ENCODE measurements around the gene TFEB. TPM values are rescaled to one million over a fixed set of nuclear protein-coding genes. Genes with fewer than 3 reads are reported as not detected.
A peak's percentile ranks its signal among the peaks of the same experiment; 100 is the strongest.

Gene TFEB
- total and polyA plus RNA-seq, 8 donors, result 7.6 to 37.0 (median 9.8) TPM

DNA sequence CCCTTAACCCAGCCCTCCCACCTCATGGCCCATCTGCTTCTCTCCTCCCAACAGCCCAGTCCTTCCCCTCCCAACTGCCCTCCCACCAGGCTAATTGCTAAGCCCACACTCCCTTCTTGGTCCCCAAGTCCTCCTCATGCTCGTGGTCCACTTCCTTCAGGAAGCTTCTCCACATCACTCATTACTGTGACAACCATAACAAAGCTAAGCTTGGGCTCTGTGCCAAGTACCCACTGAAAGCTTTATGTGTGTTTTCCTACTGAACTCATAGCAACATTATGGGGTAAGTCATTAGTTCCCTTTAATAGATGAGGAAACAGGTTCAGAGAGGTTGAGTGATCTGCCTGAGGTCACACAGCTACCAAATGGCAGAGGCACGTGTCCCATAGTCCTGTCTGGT, 28.1 kb upstream of the TFEB start:
- no peaks in the 10 kb centered on the region for H3K27me3 ChIP-seq
- TF ChIP-seq, protein P1, sequence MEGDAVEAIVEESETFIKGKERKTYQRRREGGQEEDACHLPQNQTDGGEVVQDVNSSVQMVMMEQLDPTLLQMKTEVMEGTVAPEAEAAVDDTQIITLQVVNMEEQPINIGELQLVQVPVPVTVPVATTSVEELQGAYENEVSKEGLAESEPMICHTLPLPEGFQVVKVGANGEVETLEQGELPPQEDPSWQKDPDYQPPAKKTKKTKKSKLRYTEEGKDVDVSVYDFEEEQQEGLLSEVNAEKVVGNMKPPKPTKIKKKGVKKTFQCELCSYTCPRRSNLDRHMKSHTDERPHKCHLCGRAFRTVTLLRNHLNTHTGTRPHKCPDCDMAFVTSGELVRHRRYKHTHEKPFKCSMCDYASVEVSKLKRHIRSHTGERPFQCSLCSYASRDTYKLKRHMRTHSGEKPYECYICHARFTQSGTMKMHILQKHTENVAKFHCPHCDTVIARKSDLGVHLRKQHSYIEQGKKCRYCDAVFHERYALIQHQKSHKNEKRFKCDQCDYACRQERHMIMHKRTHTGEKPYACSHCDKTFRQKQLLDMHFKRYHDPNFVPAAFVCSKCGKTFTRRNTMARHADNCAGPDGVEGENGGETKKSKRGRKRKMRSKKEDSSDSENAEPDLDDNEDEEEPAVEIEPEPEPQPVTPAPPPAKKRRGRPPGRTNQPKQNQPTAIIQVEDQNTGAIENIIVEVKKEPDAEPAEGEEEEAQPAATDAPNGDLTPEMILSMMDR (IDR thresholded peaks at IDR 0.05), result no peak
- H3K27ac ChIP-seq, result no peak overlapping the region
- H3K4me1 ChIP-seq, result peaks cover 4 to 6% of the 10 kb centered on the region in 2 donors
- H3K9me3 ChIP-seq, result no peaks in the 10 kb centered on the region
- DNase-seq (peak in 1 of 4 donors; percentile 38), ATAC-seq (no peak)
- no peak overlapping the region for H3K4me3 ChIP-seq
- H3K36me3 ChIP-seq, result no peaks in the 10 kb centered on the region
- intact Hi-C loops (cut with DNase I), result no loop called here

- Histone ChIP-seq H3K4me1 (no peaks in the 10 kb centered on the region), H3K36me3 (no peaks in the 10 kb centered on the region), H3K27me3 (no peaks in the 10 kb centered on the region), H3K9me3 (no peaks in the 10 kb centered on the region), H3K27ac (no peak overlapping the region), H3K4me3 (no peak overlapping the region)
- no peak for ATAC-seq
- TF ChIP-seq, protein P1 (IDR thresholded peaks at IDR 0.05), result no peak
- no peak for DNase-seq
- intact Hi-C loops (cut with DNase I), result no loop called here
Measured at GRCh38 chr6:41759905-41760579, 24.6 kb upstream of the TFEB start.

GRCh38 chr6:41759106-41759904, 23.9 kb upstream of the TFEB start:
- Histone ChIP-seq H3K36me3 (no peaks in the 10 kb centered on the region), H3K27me3 (no peaks in the 10 kb centered on the region), H3K27ac (no peak overlapping the region), H3K4me1 (no peaks in the 10 kb centered on the region), H3K4me3 (no peak overlapping the region), H3K9me3 (no peaks in the 10 kb centered on the region)
- ATAC-seq, result no peak
- TF ChIP-seq, protein P1 (IDR thresholded peaks at IDR 0.05), result no peak
- no peak for DNase-seq
- intact Hi-C loops (cut with DNase I), result no loop called here

- ATAC-seq (no peak), DNase-seq (no peak)
- TF ChIP-seq, protein P1 (IDR thresholded peaks at IDR 0.05), result no peak
- Histone ChIP-seq H3K36me3 (no peaks in the 10 kb centered on the region), H3K27ac (no peak overlapping the region), H3K4me3 (no peak overlapping the region), H3K9me3 (no peaks in the 10 kb centered on the region), H3K4me1 (no peaks in the 10 kb centered on the region), H3K27me3 (no peaks in the 10 kb centered on the region)
- intact Hi-C loops (cut with DNase I), result no loop called here
Measured at GRCh38 chr6:41758641-41759035, 23.2 kb upstream of the TFEB start.

- H3K9me3 ChIP-seq, result no peaks in the 10 kb centered on the region
Measured at GRCh38 chr6:41757931-41758640, 22.7 kb upstream of the TFEB start.

More at GRCh38 chr6:41757931-41758640, 22.7 kb upstream of the TFEB start:
- TF ChIP-seq, protein P1 (IDR thresholded peaks at IDR 0.05), result no peak
- Histone ChIP-seq H3K4me3 (no peak overlapping the region), H3K27ac (no peak overlapping the region), H3K27me3 (no peaks in the 10 kb centered on the region), H3K36me3 (no peaks in the 10 kb centered on the region), H3K4me1 (no peaks in the 10 kb centered on the region)
- ATAC-seq (peak; percentile 45), DNase-seq (no peak)
- intact Hi-C loops (cut with DNase I), result no loop called here

Measured in left lung (tissue), 10 donors.